ENCODE measurements around the gene GPRC5B. TPM values are rescaled to one million over a fixed set of nuclear protein-coding genes. Genes with fewer than 3 reads are reported as not detected.

The GPRC5B gene
- total RNA-seq, 2 donors from 2014 or later: not detected

- H3K9me3 Mint-ChIP-seq: peaks cover 5% of the 10 kb centered on the region
- no peaks in the 10 kb centered on the region for H3K4me1 Mint-ChIP-seq (ENCODE audit: low read depth in 2 of 2)
- H3K27me3 Mint-ChIP-seq: peaks cover 8 to 9% of the 10 kb centered on the region in 2 donors
- H3K27ac Mint-ChIP-seq: no peak overlapping the region
- no peak overlapping the region for H3K4me3 Mint-ChIP-seq
- no peaks in the 10 kb centered on the region for H3K36me3 Mint-ChIP-seq
- ATAC-seq (no peak), DNase-seq (ENCODE audit: low spot score) (no peak)
These were observed 67.5 kb downstream of the GPRC5B start for GRCh38 chr16:19817122-19817521.

GRCh38 chr16:19815418-19815817 is 69.2 kb downstream of the GPRC5B start:
- DNase-seq (ENCODE audit: low spot score) (no peak), ATAC-seq (no peak)
- Mint-ChIP-seq H3K27me3 (peaks cover 8 to 9% of the 10 kb centered on the region in 2 donors), H3K4me3 (no peak overlapping the region), H3K27ac (no peak overlapping the region), H3K4me1 (ENCODE audit: low read depth in 2 of 2) (no peaks in the 10 kb centered on the region), H3K9me3 (peaks cover 5% of the 10 kb centered on the region), H3K36me3 (no peaks in the 10 kb centered on the region)

- no peaks in the 10 kb centered on the region for H3K4me1 Mint-ChIP-seq (ENCODE audit: low read depth in 2 of 2)
- H3K4me3 Mint-ChIP-seq: no peak overlapping the region
- ATAC-seq (no peak), DNase-seq (ENCODE audit: low spot score) (no peak)
- H3K9me3 Mint-ChIP-seq: peaks cover 5% of the 10 kb centered on the region
- peaks cover 8 to 9% of the 10 kb centered on the region in 2 donors for H3K27me3 Mint-ChIP-seq
- H3K36me3 Mint-ChIP-seq: no peaks in the 10 kb centered on the region
- no peak overlapping the region for H3K27ac Mint-ChIP-seq
These were observed 71.7 kb downstream of the GPRC5B start for GRCh38 chr16:19812986-19813385.

GRCh38 chr16:19810817-19811731 is 73.6 kb downstream of the GPRC5B start:
- Mint-ChIP-seq H3K4me3 (no peak overlapping the region), H3K27ac (no peak overlapping the region), H3K4me1 (ENCODE audit: low read depth in 2 of 2) (no peaks in the 10 kb centered on the region), H3K27me3 (peaks cover 7 to 8% of the 10 kb centered on the region in 2 donors), H3K36me3 (peaks cover under 1% of the 10 kb centered on the region), H3K9me3 (peaks cover 5% of the 10 kb centered on the region)
- DNase-seq (ENCODE audit: low spot score) (no peak), ATAC-seq (no peak)

- peaks cover 6 to 7% of the 10 kb centered on the region in 2 donors for H3K4me1 Mint-ChIP-seq (ENCODE audit: low read depth in 2 of 2)
- H3K36me3 Mint-ChIP-seq: peaks cover 11% of the 10 kb centered on the region
- no peak overlapping the region for H3K4me3 Mint-ChIP-seq
- peaks cover 8% of the 10 kb centered on the region for H3K9me3 Mint-ChIP-seq
- peaks cover 7 to 8% of the 10 kb centered on the region in 2 donors for H3K27me3 Mint-ChIP-seq
- DNase-seq (ENCODE audit: low spot score) (no peak), ATAC-seq (peak in 1 of 2 donors; percentile 24)
- no peak overlapping the region for H3K27ac Mint-ChIP-seq
These were observed 75.0 kb downstream of the GPRC5B start for GRCh38 chr16:19809693-19810092.

GRCh38 chr16:19809121-19809635 is 75.5 kb downstream of the GPRC5B start:
- H3K4me1 Mint-ChIP-seq (ENCODE audit: low read depth in 2 of 2): peaks cover 8 to 9% of the 10 kb centered on the region in 2 donors
- DNase-seq (ENCODE audit: low spot score) (no peak), ATAC-seq (peak; percentile 56 to 78)
- no peak overlapping the region for H3K4me3 Mint-ChIP-seq
- peaks cover 8% of the 10 kb centered on the region for H3K9me3 Mint-ChIP-seq
- H3K36me3 Mint-ChIP-seq: peaks cover 11% of the 10 kb centered on the region
- H3K27me3 Mint-ChIP-seq: peaks cover 5 to 8% of the 10 kb centered on the region in 2 donors
- peak overlapping the region in 1 of 2 donors; percentile 33 for H3K27ac Mint-ChIP-seq

- Mint-ChIP-seq H3K4me3 (no peak overlapping the region), H3K27me3 (peaks cover 3 to 6% of the 10 kb centered on the region in 2 donors), H3K9me3 (peaks cover 7% of the 10 kb centered on the region), H3K36me3 (peaks cover 11% of the 10 kb centered on the region), H3K4me1 (ENCODE audit: low read depth in 2 of 2) (peaks cover 8 to 9% of the 10 kb centered on the region in 2 donors), H3K27ac (no peak overlapping the region)
- DNase-seq (ENCODE audit: low spot score): no peak
- peak in 1 of 2 donors; percentile 63 for ATAC-seq
These were observed 76.5 kb downstream of the GPRC5B start for GRCh38 chr16:19808061-19808641.

Other genes with a start within 250 kb of the GPRC5B start
- 10 to 100 TPM; 16.8 to 32.8 TPM for gene KNOP1, start 166.6 kb downstream of the GPRC5B start, total RNA-seq
- 1 to 10 TPM in 1 of 2 donors, under 1 TPM in 1; 0.74 to 3.3 TPM for gene IQCK, start 166.6 kb downstream of the GPRC5B start, total RNA-seq
- not detected for gene GPR139, start 189.0 kb upstream of the GPRC5B start, total RNA-seq